RWPE2 (cell line): ENCODE measurements around the gene APCDD1L.

Source experiments
- ATAC-seq: fragments of 200-7000 bp; cut with Tn5 transposase; 3 replicates; pipeline ENCODE4 v1.9.1; 2021; ENCODE audit warnings: low read depth
- DNase-seq: peaks from one replicate; pipeline ENCODE4 v3.0.0-alpha.2; 2020; ENCODE audit warnings: low spot score
- H3K27ac ChIP-seq: fragments of 450-650 bp; 2 replicates; pipeline ENCODE4 v1.5.1; 2017; ENCODE audit warnings: mild to moderate bottlenecking; ENCODE audit not compliant: poor library complexity, severe bottlenecking
- H3K27me3 ChIP-seq: fragments of 250-450 bp; sonication (Bioruptor Pico); 2 replicates; pipeline ENCODE4 v1.5.1; 2021; ENCODE audit warnings: mild to moderate bottlenecking, moderate library complexity; ENCODE audit not compliant: insufficient read depth, poor library complexity, severe bottlenecking
- H3K36me3 ChIP-seq: fragments of 250-450 bp; sonication (Bioruptor Pico); 2 replicates; pipeline ENCODE4 v1.5.1; 2020; ENCODE audit warnings: low read depth, mild to moderate bottlenecking, moderate library complexity
- H3K4me1 ChIP-seq: fragments of 250-450 bp; sonication (Bioruptor Pico); 2 replicates; pipeline ENCODE4 v1.5.1; 2021; ENCODE audit warnings: mild to moderate bottlenecking, moderate library complexity; ENCODE audit not compliant: insufficient read depth, poor library complexity, severe bottlenecking
- H3K4me3 ChIP-seq: fragments of 250-450 bp; sonication (Bioruptor Pico); 2 replicates; pipeline ENCODE4 v1.5.1; 2021; ENCODE audit warnings: mild to moderate bottlenecking, moderate library complexity; ENCODE audit not compliant: severe bottlenecking
- H3K9me3 ChIP-seq: fragments of 250-450 bp; sonication (Bioruptor Pico); 2 replicates; pipeline ENCODE4 v1.5.1; 2021; ENCODE audit warnings: mild to moderate bottlenecking, moderate library complexity; ENCODE audit not compliant: severe bottlenecking
- TF ChIP-seq, protein P1 (sequence below): fragments of 450-650 bp; IDR thresholded peaks from one replicate; pipeline ENCODE4 v1.5.1; 2017; ENCODE audit warnings: mild to moderate bottlenecking, moderate library complexity; ENCODE audit not compliant: poor library complexity, severe bottlenecking

APCDD1L gene

DNA sequence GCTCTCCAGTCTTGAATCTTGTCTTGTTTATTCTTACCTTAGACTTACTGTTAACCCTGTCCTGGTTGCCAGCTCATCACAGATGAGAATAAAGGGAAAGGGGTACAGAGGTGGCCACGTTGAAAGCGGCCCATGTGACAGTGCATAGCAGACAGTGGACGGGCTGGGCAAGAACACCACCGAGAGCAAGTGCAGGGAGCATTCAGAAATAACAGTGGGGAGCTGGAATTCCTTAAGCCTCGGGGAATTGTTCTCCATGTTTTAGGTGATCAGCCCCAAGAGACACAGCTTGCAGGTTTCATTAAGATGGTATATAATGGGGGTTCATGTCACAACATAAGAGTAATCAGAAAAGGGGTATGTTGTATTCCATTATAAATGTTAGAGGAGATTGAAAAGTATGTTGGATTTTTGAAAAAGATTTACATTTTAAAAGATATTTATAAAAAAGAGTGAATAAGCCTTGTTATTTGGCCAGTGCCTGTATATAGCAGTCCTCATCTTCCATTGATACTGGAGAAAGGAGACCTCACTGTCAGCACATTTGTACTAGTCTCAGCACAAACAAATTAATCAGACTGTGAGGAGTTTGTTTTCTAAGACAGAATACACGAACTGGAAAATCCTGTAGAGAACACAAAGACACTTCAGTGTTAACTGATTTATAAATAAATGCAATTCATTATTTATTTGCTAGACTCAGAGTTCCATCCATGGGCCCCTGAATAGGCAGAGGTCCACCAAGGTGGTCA, 90.8 kb downstream of the APCDD1L start:
- peaks cover 17% of the 10 kb centered on the region for H3K4me1 ChIP-seq
- H3K27me3 ChIP-seq, result no peaks in the 10 kb centered on the region
- DNase-seq (no peak), ATAC-seq (no peak)
- peaks cover 75% of the 10 kb centered on the region for H3K36me3 ChIP-seq
- no peak overlapping the region for H3K4me3 ChIP-seq
- TF ChIP-seq, protein P1, sequence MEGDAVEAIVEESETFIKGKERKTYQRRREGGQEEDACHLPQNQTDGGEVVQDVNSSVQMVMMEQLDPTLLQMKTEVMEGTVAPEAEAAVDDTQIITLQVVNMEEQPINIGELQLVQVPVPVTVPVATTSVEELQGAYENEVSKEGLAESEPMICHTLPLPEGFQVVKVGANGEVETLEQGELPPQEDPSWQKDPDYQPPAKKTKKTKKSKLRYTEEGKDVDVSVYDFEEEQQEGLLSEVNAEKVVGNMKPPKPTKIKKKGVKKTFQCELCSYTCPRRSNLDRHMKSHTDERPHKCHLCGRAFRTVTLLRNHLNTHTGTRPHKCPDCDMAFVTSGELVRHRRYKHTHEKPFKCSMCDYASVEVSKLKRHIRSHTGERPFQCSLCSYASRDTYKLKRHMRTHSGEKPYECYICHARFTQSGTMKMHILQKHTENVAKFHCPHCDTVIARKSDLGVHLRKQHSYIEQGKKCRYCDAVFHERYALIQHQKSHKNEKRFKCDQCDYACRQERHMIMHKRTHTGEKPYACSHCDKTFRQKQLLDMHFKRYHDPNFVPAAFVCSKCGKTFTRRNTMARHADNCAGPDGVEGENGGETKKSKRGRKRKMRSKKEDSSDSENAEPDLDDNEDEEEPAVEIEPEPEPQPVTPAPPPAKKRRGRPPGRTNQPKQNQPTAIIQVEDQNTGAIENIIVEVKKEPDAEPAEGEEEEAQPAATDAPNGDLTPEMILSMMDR, result no peak
- no peak overlapping the region for H3K27ac ChIP-seq
- no peaks in the 10 kb centered on the region for H3K9me3 ChIP-seq

- TF ChIP-seq, protein P1, result no peak
- DNase-seq, result no peak
- Histone ChIP-seq H3K9me3 (no peaks in the 10 kb centered on the region), H3K36me3 (peaks cover 89% of the 10 kb centered on the region), H3K4me3 (no peak overlapping the region), H3K4me1 (peaks cover 17% of the 10 kb centered on the region), H3K27me3 (no peaks in the 10 kb centered on the region), H3K27ac (no peak overlapping the region)
- no peak for ATAC-seq
Observed at GRCh38 chr20:58421497-58421850, 93.7 kb downstream of the APCDD1L start.

GRCh38 chr20:58420798-58421496, 94.3 kb downstream of the APCDD1L start:
- H3K9me3 ChIP-seq, result no peaks in the 10 kb centered on the region
- no peak overlapping the region for H3K27ac ChIP-seq
- H3K36me3 ChIP-seq, result peaks cover 90% of the 10 kb centered on the region
- no peak for DNase-seq
- peak; percentile 97 for ATAC-seq
- no peaks in the 10 kb centered on the region for H3K27me3 ChIP-seq
- TF ChIP-seq, protein P1, result no peak
- H3K4me1 ChIP-seq, result peaks cover 17% of the 10 kb centered on the region
- no peak overlapping the region for H3K4me3 ChIP-seq

GRCh38 chr20:58418949-58419748, 96.0 kb downstream of the APCDD1L start:
- TF ChIP-seq, protein P1, result no peak
- no peak for ATAC-seq
- Histone ChIP-seq H3K36me3 (peaks cover 88% of the 10 kb centered on the region), H3K9me3 (no peaks in the 10 kb centered on the region), H3K4me1 (peaks cover 17% of the 10 kb centered on the region), H3K27ac (no peak overlapping the region), H3K4me3 (no peak overlapping the region), H3K27me3 (no peaks in the 10 kb centered on the region)
- no peak for DNase-seq
